ENCODE measurements around the gene THSD7B. TPM values are rescaled to one million over a fixed set of nuclear protein-coding genes. Genes with fewer than 3 reads are reported as not detected.
A peak's percentile ranks its signal among the peaks of the same experiment; 100 is the strongest.

THSD7B gene
- total and polyA plus RNA-seq, 2 experiments from 2014 or later = 0.11 TPM; not detected in 1

DNA sequence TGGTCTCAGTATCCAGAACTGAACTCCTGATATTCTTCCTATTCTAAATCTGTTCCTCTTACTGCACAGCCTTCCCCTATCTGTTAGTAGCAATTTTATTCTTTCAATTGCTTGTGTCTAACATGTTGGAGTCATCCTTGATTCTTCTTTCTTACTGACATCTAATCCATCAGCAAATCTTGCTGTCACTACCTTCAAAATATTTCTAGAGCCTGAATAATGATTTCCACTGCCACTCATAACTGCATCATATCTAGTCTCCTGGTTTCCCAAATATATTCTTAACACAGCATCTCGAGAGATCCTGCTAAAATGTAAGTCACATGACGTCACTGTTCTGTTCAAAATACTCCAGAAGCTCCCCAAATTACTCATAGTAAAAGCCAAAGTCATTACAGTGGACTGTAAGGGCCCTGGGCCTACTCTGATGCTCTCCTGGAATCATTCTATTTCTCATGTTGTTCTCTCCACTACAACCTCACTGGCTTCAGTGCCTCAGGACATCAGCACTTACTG lies 95.2 kb downstream of the THSD7B start:
- 4 to 6% methylated on average over 2 of the region's 2 CpGs for WGBS, 2 experiments (ENCODE audit: low coverage in 1 of 2, low lambda C conversion rate in 2 of 2, missing lambda C conversion rate in 2 of 2)
- no peaks in the 10 kb centered on the region for H3K4me1 ChIP-seq (ENCODE audit: insufficient read depth)
- no peaks in the 10 kb centered on the region for H4K20me1 ChIP-seq (ENCODE audit: insufficient read depth)
- in situ Hi-C loops (cut with MboI) = no loop called here
- H3K27me3 ChIP-seq (replicated peaks; ENCODE audit: insufficient read depth) = no peaks in the 10 kb centered on the region
- H3K27ac ChIP-seq = no peak overlapping the region
- TF ChIP-seq EZH2 (IDR thresholded peaks at IDR 0.05; ENCODE audit: insufficient read depth, poor library complexity, severe bottlenecking) (no peak), EZH2phosphoT487 (IDR thresholded peaks at IDR 0.05; ENCODE audit: insufficient read depth, low read depth) (no peak)
- H3K79me2 ChIP-seq (ENCODE audit: insufficient read depth) = no peaks in the 10 kb centered on the region
- no peaks in the 10 kb centered on the region for H3K36me3 ChIP-seq (ENCODE audit: low read depth)
- DNase-seq = no peak
- no peak overlapping the region for H2AFZ ChIP-seq
- H3K9me3 ChIP-seq (ENCODE audit: low read depth) = no peaks in the 10 kb centered on the region
- H3F3A ChIP-seq (ENCODE audit: insufficient read depth) = no peaks in the 10 kb centered on the region
- H3K9ac ChIP-seq = no peak overlapping the region
- H3K9me2 ChIP-seq (ENCODE audit: insufficient read depth) = no peaks in the 10 kb centered on the region
- H3K4me3 ChIP-seq = no peak overlapping the region
- no peak overlapping the region for H3K4me2 ChIP-seq (ENCODE audit: unreplicated experiment)

DNA sequence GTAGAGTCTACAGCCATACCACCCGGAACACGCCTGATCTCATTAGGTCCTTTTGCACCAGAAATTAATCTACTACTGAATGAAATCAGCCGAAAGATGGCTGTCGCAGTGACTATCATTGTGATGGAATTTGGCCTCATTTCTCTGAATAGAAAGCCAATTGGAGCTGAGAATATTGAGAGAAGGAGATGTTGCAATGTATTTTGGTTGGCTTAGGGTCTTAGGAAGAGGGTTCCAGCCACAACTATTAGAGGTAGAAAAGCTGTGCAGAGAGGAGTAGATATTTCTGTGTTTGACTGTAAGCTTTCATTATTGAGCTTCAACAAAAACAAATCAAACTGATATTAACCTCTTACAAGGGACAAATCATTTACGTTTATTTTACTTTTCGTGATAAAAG lies 98.1 kb downstream of the THSD7B start:
- H3K36me3 ChIP-seq (ENCODE audit: low read depth) = no peaks in the 10 kb centered on the region
- no peak overlapping the region for H3K9ac ChIP-seq
- no peak overlapping the region for H3K27ac ChIP-seq
- H3F3A ChIP-seq (ENCODE audit: insufficient read depth) = no peaks in the 10 kb centered on the region
- H3K79me2 ChIP-seq (ENCODE audit: insufficient read depth) = no peaks in the 10 kb centered on the region
- DNase-seq = no peak
- WGBS, 2 experiments (ENCODE audit: low coverage in 1 of 2, low lambda C conversion rate in 2 of 2, missing lambda C conversion rate in 2 of 2) = 17 to 20% methylated on average over 6 of the region's 6 CpGs
- no peak overlapping the region for H3K4me2 ChIP-seq (ENCODE audit: unreplicated experiment)
- no peak overlapping the region for H2AFZ ChIP-seq
- H3K9me3 ChIP-seq (ENCODE audit: low read depth) = no peaks in the 10 kb centered on the region
- TF ChIP-seq EZH2 (IDR thresholded peaks at IDR 0.05; ENCODE audit: insufficient read depth, poor library complexity, severe bottlenecking) = no peak
- TF ChIP-seq EZH2phosphoT487 (IDR thresholded peaks at IDR 0.05; ENCODE audit: insufficient read depth, low read depth) = no peak
- H3K4me3 ChIP-seq = no peak overlapping the region
- H3K27me3 ChIP-seq (replicated peaks; ENCODE audit: insufficient read depth) = no peaks in the 10 kb centered on the region
- in situ Hi-C loops (cut with MboI) = no loop called here
- no peaks in the 10 kb centered on the region for H4K20me1 ChIP-seq (ENCODE audit: insufficient read depth)
- no peaks in the 10 kb centered on the region for H3K9me2 ChIP-seq (ENCODE audit: insufficient read depth)
- no peaks in the 10 kb centered on the region for H3K4me1 ChIP-seq (ENCODE audit: insufficient read depth)

DNA sequence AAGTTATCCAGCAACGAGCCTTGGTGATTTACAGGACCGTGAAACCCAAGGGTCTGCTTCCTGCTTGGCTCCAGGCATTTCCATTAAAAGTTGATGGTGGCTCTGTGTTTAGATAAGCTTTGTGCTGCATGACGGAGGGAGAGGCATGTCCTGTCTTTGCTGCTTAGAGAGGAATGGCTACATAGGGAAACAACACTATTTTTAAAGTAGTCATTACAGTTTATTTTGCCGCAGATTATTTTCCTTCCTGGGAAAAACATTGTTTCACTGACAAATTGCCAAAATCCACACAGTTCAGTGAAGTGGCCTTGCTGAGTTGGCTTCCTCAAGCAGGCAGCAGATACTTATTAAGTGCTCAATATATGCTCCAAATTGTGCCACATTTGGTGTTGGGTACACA lies 98.5 kb downstream of the THSD7B start:
- Histone ChIP-seq H4K20me1 (ENCODE audit: insufficient read depth) (no peaks in the 10 kb centered on the region), H3K79me2 (ENCODE audit: insufficient read depth) (no peaks in the 10 kb centered on the region), H3F3A (ENCODE audit: insufficient read depth) (no peaks in the 10 kb centered on the region), H2AFZ (no peak overlapping the region), H3K4me2 (ENCODE audit: unreplicated experiment) (no peak overlapping the region), H3K27ac (no peak overlapping the region), H3K4me3 (no peak overlapping the region), H3K9me3 (ENCODE audit: low read depth) (no peaks in the 10 kb centered on the region), H3K4me1 (ENCODE audit: insufficient read depth) (no peaks in the 10 kb centered on the region), H3K9ac (no peak overlapping the region), H3K27me3 (replicated peaks; ENCODE audit: insufficient read depth) (no peaks in the 10 kb centered on the region), H3K36me3 (ENCODE audit: low read depth) (no peaks in the 10 kb centered on the region), H3K9me2 (ENCODE audit: insufficient read depth) (no peaks in the 10 kb centered on the region)
- 12 to 18% methylated on average over 4 of the region's 4 CpGs for WGBS, 2 experiments (ENCODE audit: low coverage in 1 of 2, low lambda C conversion rate in 2 of 2, missing lambda C conversion rate in 2 of 2)
- in situ Hi-C loops (cut with MboI) = no loop called here
- TF ChIP-seq EZH2 (IDR thresholded peaks at IDR 0.05; ENCODE audit: insufficient read depth, poor library complexity, severe bottlenecking) (no peak), EZH2phosphoT487 (IDR thresholded peaks at IDR 0.05; ENCODE audit: insufficient read depth, low read depth) (no peak)
- no peak for DNase-seq

DNA sequence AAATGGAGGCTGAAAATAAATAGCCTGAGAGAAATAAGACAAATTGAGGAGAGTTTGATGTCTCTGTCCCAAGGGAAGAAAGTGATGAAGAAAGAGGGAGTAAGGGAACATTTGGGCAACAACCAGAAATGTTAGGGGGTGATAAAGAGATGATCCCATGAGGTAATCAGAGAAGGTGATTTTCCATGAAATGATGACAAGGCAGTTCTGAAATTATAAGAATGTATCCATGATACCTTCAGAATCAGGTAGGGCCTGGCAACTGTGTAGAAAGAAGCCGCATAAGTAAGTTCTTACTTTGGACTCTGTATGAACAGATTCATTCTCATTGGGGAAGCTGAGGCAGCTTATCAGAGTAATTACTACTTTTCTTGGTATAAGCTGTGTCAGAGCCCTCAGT lies 106.1 kb downstream of the THSD7B start:
- 86 to 93% methylated on average over 1 of the region's 1 CpG for WGBS, 2 experiments (ENCODE audit: low coverage in 1 of 2, low lambda C conversion rate in 2 of 2, missing lambda C conversion rate in 2 of 2)
- DNase-seq = no peak
- no peak overlapping the region for H3K4me2 ChIP-seq (ENCODE audit: unreplicated experiment)
- no peaks in the 10 kb centered on the region for H4K20me1 ChIP-seq (ENCODE audit: insufficient read depth)
- H3K27me3 ChIP-seq (replicated peaks; ENCODE audit: insufficient read depth) = no peaks in the 10 kb centered on the region
- in situ Hi-C loops (cut with MboI) = no loop called here
- no peak overlapping the region for H2AFZ ChIP-seq
- no peaks in the 10 kb centered on the region for H3K9me3 ChIP-seq (ENCODE audit: low read depth)
- no peak for TF ChIP-seq EZH2phosphoT487 (IDR thresholded peaks at IDR 0.05; ENCODE audit: insufficient read depth, low read depth)
- TF ChIP-seq EZH2 (IDR thresholded peaks at IDR 0.05; ENCODE audit: insufficient read depth, poor library complexity, severe bottlenecking) = no peak
- no peak overlapping the region for H3K27ac ChIP-seq
- no peaks in the 10 kb centered on the region for H3K79me2 ChIP-seq (ENCODE audit: insufficient read depth)
- H3K4me3 ChIP-seq = no peak overlapping the region
- H3K9ac ChIP-seq = no peak overlapping the region
- no peaks in the 10 kb centered on the region for H3K36me3 ChIP-seq (ENCODE audit: low read depth)
- H3F3A ChIP-seq (ENCODE audit: insufficient read depth) = no peaks in the 10 kb centered on the region
- no peaks in the 10 kb centered on the region for H3K9me2 ChIP-seq (ENCODE audit: insufficient read depth)
- no peaks in the 10 kb centered on the region for H3K4me1 ChIP-seq (ENCODE audit: insufficient read depth)

DNA sequence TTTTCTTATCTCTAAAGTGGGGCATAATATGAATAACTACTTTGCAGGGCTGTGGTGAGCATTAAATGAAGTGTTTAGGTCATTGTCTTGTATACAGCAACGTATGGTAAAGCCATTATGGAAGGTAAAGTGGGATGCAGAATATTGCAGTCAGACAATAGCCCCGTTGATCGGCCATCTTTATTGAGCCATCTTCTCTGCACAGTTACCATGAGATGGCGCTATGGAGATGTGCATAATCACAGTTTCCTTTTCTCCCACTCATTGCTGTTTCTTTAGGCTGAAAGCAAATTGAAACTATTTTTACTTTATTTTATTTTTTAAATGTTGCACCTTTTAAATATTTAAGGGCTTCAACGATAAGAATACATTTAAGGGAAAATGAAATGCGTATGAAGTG lies 108.9 kb downstream of the THSD7B start:
- DNase-seq = peak; percentile 47
- in situ Hi-C loops (cut with MboI) = no loop called here
- Histone ChIP-seq H4K20me1 (ENCODE audit: insufficient read depth) (no peaks in the 10 kb centered on the region), H3K36me3 (ENCODE audit: low read depth) (no peaks in the 10 kb centered on the region), H3K4me2 (ENCODE audit: unreplicated experiment) (no peak overlapping the region), H3F3A (ENCODE audit: insufficient read depth) (no peaks in the 10 kb centered on the region), H3K4me3 (no peak overlapping the region), H3K79me2 (ENCODE audit: insufficient read depth) (no peaks in the 10 kb centered on the region), H3K9ac (no peak overlapping the region), H3K9me2 (ENCODE audit: insufficient read depth) (no peaks in the 10 kb centered on the region), H3K27ac (no peak overlapping the region), H3K4me1 (ENCODE audit: insufficient read depth) (no peaks in the 10 kb centered on the region), H3K27me3 (replicated peaks; ENCODE audit: insufficient read depth) (no peaks in the 10 kb centered on the region), H3K9me3 (ENCODE audit: low read depth) (no peaks in the 10 kb centered on the region), H2AFZ (no peak overlapping the region)
- TF ChIP-seq EZH2 (IDR thresholded peaks at IDR 0.05; ENCODE audit: insufficient read depth, poor library complexity, severe bottlenecking) = no peak
- no peak for TF ChIP-seq EZH2phosphoT487 (IDR thresholded peaks at IDR 0.05; ENCODE audit: insufficient read depth, low read depth)
- 25 to 29% methylated on average over 6 of the region's 6 CpGs for WGBS, 2 experiments (ENCODE audit: low coverage in 1 of 2, low lambda C conversion rate in 2 of 2, missing lambda C conversion rate in 2 of 2)
